Activated CD4-positive, CD25-positive, alpha-beta regulatory T cell treated with anti-CD3 and anti-CD28 coated beads, Interleukin-2, amount 50 U/mL, for 72 hours (primary cell): ENCODE measurements around the gene RIMS4.

Experiments
- DNase-seq: peaks from one replicate; pipeline ENCODE4 v3.0.0; 2021

RIMS4 gene

GRCh38 chr20:44715499-44716308 lies 94.6 kb downstream of the RIMS4 start:
- DNase-seq, result no peak

GRCh38 chr20:44714701-44715498 lies 95.4 kb downstream of the RIMS4 start, which contains the start of gene CCN5:
TSS of gene CCN5 (plus strand) at chr20:44715369. CDS start at chr20:44715391, 22 bp downstream.
- DNase-seq, result no peak

- no peak for DNase-seq
Observed at GRCh38 chr20:44714102-44714700, 96.1 kb downstream of the RIMS4 start.

GRCh38 chr20:44711237-44711636 lies 99.1 kb downstream of the RIMS4 start:
- no peak for DNase-seq

GRCh38 chr20:44709797-44710196 lies 100.5 kb downstream of the RIMS4 start:
- DNase-seq, result no peak

GRCh38 chr20:44709380-44709779 lies 101.0 kb downstream of the RIMS4 start:
- DNase-seq, result no peak

- DNase-seq, result no peak
Observed at GRCh38 chr20:44707018-44707579, 103.2 kb downstream of the RIMS4 start.

- DNase-seq, result no peak
Observed at GRCh38 chr20:44706301-44707017, 103.9 kb downstream of the RIMS4 start.

GRCh38 chr20:44705364-44706094 lies 104.8 kb downstream of the RIMS4 start:
- DNase-seq, result no peak

- no peak for DNase-seq
Observed at GRCh38 chr20:44704551-44704971, 105.8 kb downstream of the RIMS4 start.

GRCh38 chr20:44703956-44704488 lies 106.3 kb downstream of the RIMS4 start:
- DNase-seq, result no peak

- DNase-seq, result no peak
Observed at GRCh38 chr20:44703183-44703925, 107.0 kb downstream of the RIMS4 start.

GRCh38 chr20:44702776-44703175 lies 107.6 kb downstream of the RIMS4 start:
- DNase-seq, result no peak

- DNase-seq, result no peak
Observed at GRCh38 chr20:44701858-44702256, 108.5 kb downstream of the RIMS4 start.
